Progenitor cell of endocrine pancreas (in vitro differentiated cells): Measurements from ENCODE around the gene OSBPL8. TPM values are rescaled to one million over a fixed set of nuclear protein-coding genes. Genes with fewer than 3 reads are reported as not detected.

Source experiments
- DNase-seq: peaks from one replicate; pipeline ENCODE4 v3.0.0; 2021; ENCODE audit warnings: low spot score; ENCODE audit not compliant: unreplicated experiment
- H3K27ac Mint-ChIP-seq: 2 replicates; pipeline ENCODE4 v1.8.0; 2021; ENCODE audit warnings: mild to moderate bottlenecking, moderate library complexity, mixed read lengths
- H3K27me3 Mint-ChIP-seq: 2 replicates; pipeline ENCODE4 v1.8.0; 2021; ENCODE audit warnings: mixed read lengths
- H3K36me3 Mint-ChIP-seq: 2 replicates; pipeline ENCODE4 v1.8.0; 2022; ENCODE audit warnings: mixed read lengths; ENCODE audit not compliant: insufficient read depth
- H3K4me1 Mint-ChIP-seq: 2 replicates; pipeline ENCODE4 v1.8.0; 2021; ENCODE audit warnings: low read depth, mixed read lengths
- H3K4me3 Mint-ChIP-seq: 2 replicates; pipeline ENCODE4 v1.8.0; 2021; ENCODE audit warnings: low read depth, mild to moderate bottlenecking, moderate library complexity, mixed read lengths
- H3K9me3 Mint-ChIP-seq: 2 replicates; pipeline ENCODE4 v1.8.0; 2021; ENCODE audit warnings: low read depth, mixed read lengths
- total RNA-seq: library from RNA; stranded (reverse); gene quantifications from 2 replicates; pipeline ENCODE4 v1.2.1, GENCODE V29; 2021
- TF ChIP-seq, protein P1 (sequence below): fragments of 200-600 bp; sonication (generic); IDR thresholded peaks from one replicate; pipeline ENCODE4 v1.5.0; 2021; ENCODE audit warnings: antibody characterized with exemption, mild to moderate bottlenecking; ENCODE audit not compliant: unreplicated experiment

OSBPL8 gene
- total RNA-seq, 1 donor from 2014 or later = 65.3 TPM

DNA sequence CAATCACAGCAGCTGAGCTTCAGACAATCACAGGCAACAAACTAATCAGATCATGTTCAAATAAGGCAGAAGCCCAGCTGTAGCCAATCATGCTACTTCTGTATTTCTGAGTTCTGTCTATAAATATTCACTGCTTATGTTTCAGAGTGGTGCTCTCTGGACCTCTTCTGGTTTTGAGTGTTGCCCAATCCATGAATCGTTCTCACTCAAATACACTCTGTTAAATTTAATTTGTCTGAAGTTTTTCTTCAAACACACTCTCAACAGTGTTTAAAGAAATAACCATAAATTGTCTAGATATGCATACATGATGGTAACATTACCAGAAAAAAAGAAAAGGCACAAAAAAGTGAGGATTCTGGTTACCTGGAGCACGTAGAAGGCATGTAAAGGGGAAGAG is 133.4 kb downstream of the OSBPL8 start:
- Mint-ChIP-seq H3K4me1 (peaks cover 14% of the 10 kb centered on the region), H3K36me3 (peaks cover 15% of the 10 kb centered on the region), H3K27me3 (no peaks in the 10 kb centered on the region), H3K27ac (no peak overlapping the region), H3K9me3 (peaks cover 10% of the 10 kb centered on the region), H3K4me3 (no peak overlapping the region)
- TF ChIP-seq, protein P1, sequence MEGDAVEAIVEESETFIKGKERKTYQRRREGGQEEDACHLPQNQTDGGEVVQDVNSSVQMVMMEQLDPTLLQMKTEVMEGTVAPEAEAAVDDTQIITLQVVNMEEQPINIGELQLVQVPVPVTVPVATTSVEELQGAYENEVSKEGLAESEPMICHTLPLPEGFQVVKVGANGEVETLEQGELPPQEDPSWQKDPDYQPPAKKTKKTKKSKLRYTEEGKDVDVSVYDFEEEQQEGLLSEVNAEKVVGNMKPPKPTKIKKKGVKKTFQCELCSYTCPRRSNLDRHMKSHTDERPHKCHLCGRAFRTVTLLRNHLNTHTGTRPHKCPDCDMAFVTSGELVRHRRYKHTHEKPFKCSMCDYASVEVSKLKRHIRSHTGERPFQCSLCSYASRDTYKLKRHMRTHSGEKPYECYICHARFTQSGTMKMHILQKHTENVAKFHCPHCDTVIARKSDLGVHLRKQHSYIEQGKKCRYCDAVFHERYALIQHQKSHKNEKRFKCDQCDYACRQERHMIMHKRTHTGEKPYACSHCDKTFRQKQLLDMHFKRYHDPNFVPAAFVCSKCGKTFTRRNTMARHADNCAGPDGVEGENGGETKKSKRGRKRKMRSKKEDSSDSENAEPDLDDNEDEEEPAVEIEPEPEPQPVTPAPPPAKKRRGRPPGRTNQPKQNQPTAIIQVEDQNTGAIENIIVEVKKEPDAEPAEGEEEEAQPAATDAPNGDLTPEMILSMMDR = no peak
- DNase-seq = no peak

DNA sequence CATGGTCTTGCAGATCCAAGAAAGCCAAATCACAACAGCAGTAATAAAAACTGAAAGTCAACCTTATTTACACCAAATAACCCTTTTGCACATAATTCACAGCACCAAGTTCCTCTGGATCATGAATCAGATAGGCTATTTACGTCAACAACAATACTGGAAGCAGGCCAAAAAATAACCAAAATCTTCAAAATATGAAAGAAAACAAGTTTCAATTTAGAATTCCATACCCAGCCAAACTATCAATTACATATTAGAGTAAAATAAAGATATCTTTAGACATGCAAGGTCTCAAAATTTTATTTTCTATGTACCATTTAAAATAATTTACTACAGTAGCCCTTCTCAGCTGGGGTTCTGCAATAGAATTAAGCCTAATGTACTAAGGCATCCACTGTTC is 134.6 kb downstream of the OSBPL8 start:
- peaks cover 15% of the 10 kb centered on the region for H3K36me3 Mint-ChIP-seq
- peaks cover 10% of the 10 kb centered on the region for H3K9me3 Mint-ChIP-seq
- H3K27ac Mint-ChIP-seq = no peak overlapping the region
- no peak overlapping the region for H3K4me3 Mint-ChIP-seq
- DNase-seq = no peak
- H3K27me3 Mint-ChIP-seq = no peaks in the 10 kb centered on the region
- TF ChIP-seq, protein P1 = no peak
- H3K4me1 Mint-ChIP-seq = peaks cover 17% of the 10 kb centered on the region

DNA sequence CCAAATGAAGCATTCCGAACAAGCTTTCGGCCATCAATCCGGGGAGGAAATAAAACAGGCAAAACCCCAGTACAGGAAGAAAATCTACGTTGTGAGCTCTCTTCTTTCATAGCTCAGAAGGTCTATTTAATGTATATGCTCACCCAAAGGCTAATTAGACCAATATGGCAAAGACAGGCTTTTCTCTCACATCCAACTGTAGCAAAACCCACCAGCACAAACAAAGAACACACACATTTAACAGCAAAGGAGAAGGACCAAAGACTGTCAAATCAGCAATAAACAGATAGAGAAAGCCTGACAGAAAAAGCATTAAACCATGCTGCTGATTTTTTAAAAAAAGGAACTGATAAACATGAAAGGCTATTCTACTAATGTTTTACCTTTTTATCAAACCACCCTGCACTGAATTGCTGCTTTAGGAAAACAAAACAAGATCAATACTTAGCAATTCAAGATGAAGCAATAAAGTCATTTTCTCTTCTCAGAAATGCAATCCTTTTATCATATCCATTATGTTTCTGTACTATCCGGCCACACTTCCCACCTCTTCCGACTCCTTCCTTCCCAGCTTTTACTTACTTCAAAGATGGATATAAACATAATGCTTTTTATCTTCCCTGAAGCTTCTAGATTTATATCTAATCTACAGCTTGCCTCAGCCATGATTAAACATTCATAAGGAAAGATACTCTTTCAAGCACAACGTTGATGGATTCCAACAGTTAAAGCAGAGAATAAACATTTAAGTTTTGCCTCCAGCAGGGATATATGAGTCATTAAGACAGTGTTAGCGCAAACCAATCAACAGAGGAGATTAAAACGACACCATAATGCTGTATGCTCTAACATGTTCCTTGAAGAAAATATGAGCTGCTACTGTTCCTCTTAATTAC is 136.8 kb downstream of the OSBPL8 start:
- TF ChIP-seq, protein P1 = no peak
- peaks cover 17% of the 10 kb centered on the region for H3K4me1 Mint-ChIP-seq
- peaks cover 10% of the 10 kb centered on the region for H3K9me3 Mint-ChIP-seq
- H3K27ac Mint-ChIP-seq = peak overlapping the region; percentile 25
- peak overlapping the region; percentile 27 for H3K4me3 Mint-ChIP-seq
- peaks cover 15% of the 10 kb centered on the region for H3K36me3 Mint-ChIP-seq
- DNase-seq = no peak
- H3K27me3 Mint-ChIP-seq = no peaks in the 10 kb centered on the region

DNA sequence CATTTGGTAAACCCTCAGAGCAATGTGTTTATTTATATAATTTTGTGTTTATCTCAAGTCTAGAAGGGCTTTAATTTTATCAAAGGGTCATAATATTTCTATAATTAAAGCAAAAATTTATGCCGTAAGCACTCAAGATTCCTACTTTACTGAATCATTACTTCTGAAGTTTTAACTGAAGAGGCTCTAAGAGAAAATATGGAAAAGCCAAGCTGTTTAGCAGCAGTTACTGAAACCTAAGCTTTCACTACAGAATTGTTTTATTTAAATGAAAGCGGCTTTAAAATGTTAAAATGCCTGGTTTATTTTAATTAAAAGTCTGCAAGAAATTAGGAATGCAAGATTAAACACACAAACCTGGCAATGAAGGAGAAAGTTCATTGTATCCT is 137.4 kb downstream of the OSBPL8 start:
- DNase-seq = no peak
- no peaks in the 10 kb centered on the region for H3K27me3 Mint-ChIP-seq
- TF ChIP-seq, protein P1 = no peak
- H3K27ac Mint-ChIP-seq = peak overlapping the region; percentile 25
- H3K4me1 Mint-ChIP-seq = peaks cover 17% of the 10 kb centered on the region
- no peak overlapping the region for H3K4me3 Mint-ChIP-seq
- H3K36me3 Mint-ChIP-seq = peaks cover 15% of the 10 kb centered on the region
- H3K9me3 Mint-ChIP-seq = peaks cover 10% of the 10 kb centered on the region

DNA sequence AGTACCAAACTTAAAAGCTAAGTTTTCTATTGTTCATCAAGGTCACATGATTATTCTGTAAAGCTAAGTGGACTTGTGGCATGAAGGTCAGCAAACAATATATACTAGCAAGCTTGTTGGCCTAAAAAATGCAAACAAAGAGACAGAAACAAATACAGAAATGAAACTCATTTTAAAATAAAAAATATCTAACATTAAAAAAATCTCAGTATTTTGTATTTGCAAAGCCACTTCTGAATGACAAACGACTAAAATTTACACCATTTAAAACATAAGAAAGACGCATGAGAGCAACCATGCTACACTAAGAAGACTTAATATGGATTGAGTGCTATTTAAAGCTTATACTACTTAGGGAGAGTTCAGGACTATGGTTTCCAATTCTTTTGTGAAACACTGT is 138.5 kb downstream of the OSBPL8 start:
- TF ChIP-seq, protein P1 = no peak
- peaks cover 17% of the 10 kb centered on the region for H3K4me1 Mint-ChIP-seq
- peaks cover 5% of the 10 kb centered on the region for H3K9me3 Mint-ChIP-seq
- H3K36me3 Mint-ChIP-seq = peaks cover 10% of the 10 kb centered on the region
- H3K27ac Mint-ChIP-seq = no peak overlapping the region
- H3K27me3 Mint-ChIP-seq = no peaks in the 10 kb centered on the region
- H3K4me3 Mint-ChIP-seq = no peak overlapping the region
- no peak for DNase-seq
